GM21390 (cell line): ENCODE measurements around the gene DHRSX.

ENCODE experiments used
- ATAC-seq: cut with Tn5 transposase; IDR thresholded peaks from one replicate; pipeline ENCODE4 v1.9.1; 2021; ENCODE audit not compliant: unreplicated experiment

DHRSX gene

DNA sequence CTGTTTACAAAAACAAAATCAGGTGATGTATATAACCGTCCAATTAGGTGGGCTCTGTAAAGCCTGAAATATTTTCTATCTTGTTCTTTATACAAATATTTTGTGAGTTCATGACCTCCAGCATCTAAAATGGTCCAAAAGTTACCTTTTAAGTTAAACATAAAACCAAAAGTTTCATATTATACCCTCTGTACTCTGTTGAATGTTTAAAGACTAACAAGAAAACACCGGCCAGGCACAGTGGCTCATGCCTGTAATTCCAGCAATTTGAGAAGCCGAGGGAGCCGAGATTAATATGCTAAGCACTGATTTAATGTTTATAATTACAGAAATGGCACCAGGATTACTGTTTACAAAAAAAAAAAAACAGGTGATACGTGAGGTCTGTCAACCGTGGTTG lies 328.4 kb downstream of the DHRSX start:
- no peak for ATAC-seq
